K562 (cell line): ENCODE measurements around the gene KLK1. TPM values are rescaled to one million over a fixed set of nuclear protein-coding genes. Genes with fewer than 3 reads are reported as not detected.
A peak's percentile ranks its signal among the peaks of the same experiment; 100 is the strongest.

Experiments
- ATAC-seq: fragments of 200-7000 bp; cut with Tn5 transposase; 3 replicates; pipeline ENCODE4 v1.9.1; 2020; ENCODE audit warnings: moderate library complexity
- BruUV-seq: library from RNA; stranded (reverse); fragments of 400-500 nt; replicated peaks from 2 replicates; lab custom pipeline; 2021; lab: Mats Ljungman, UMichigan
- CTCF ChIA-PET: fragments of 300-600 bp; formaldehyde crosslinking; extraction: SDS; loops from one replicate; lab custom pipeline; 2021; ENCODE audit warnings: low intra/inter-chr PET ratio; lab: Yijun Ruan, JAX
- POLR2A ChIA-PET: fragments of 300-600, 350-650 bp; sonication (Branson Sonifier 250); formaldehyde crosslinking; extraction: SDS; loops from one replicate; lab custom pipeline; 2021; ENCODE audit warnings: antibody characterized with exemption, inconsistent platforms; lab: Yijun Ruan, JAX
- DNase-seq, 4 experiments: peaks; one replicate each; pipeline versions ENCODE4 v3.0.0 to v3.0.0-alpha.2; 2011 to 2018; ENCODE audit warnings: low spot score in 3 of 4, mixed read lengths in 3 of 4; ENCODE audit errors: extremely low read depth in 1 of 4
- FAIRE-seq: peaks from 2 replicates; lab custom pipeline; 2011; peaks lifted over from hg19 to GRCh38; lab: Jason Lieb, UNC
- H2AFZ ChIP-seq: 2 replicates; pipeline ENCODE4 v1.6.0; 2011; ENCODE audit warnings: low read depth, low read length, control low read depth, inconsistent platforms
- H3K27ac ChIP-seq: fragments of 200-600 bp; 3 replicates; pipeline ENCODE4 v1.8.0; 2011; ENCODE audit warnings: low read depth, mild to moderate bottlenecking, control low read depth, inconsistent platforms, low read length, moderate library complexity, mixed read lengths; ENCODE audit errors: extremely low read depth
- H3K27me3 ChIP-seq, 2 experiments: fragments of 300-600 bp in 1 of 2; 2 replicates in 1 of 2; 3 replicates in 1 of 2; pipeline versions ENCODE4 v1.6.0 to v1.8.0; 2011; ENCODE audit warnings: inconsistent platforms in 2 of 2, low read length in 2 of 2, mild to moderate bottlenecking in 1 of 2, mixed read lengths in 1 of 2, moderate library complexity in 1 of 2; ENCODE audit not compliant: control insufficient read depth in 2 of 2, insufficient read depth in 2 of 2
- H3K36me3 ChIP-seq: fragments of 300-600 bp; 3 replicates; pipeline ENCODE4 v1.8.0; 2011; ENCODE audit warnings: mild to moderate bottlenecking, low read length, inconsistent platforms; ENCODE audit not compliant: control insufficient read depth, insufficient read depth
- H3K4me1 ChIP-seq, 2 experiments: fragments of 200-600 bp in 1 of 2; replicated peaks in 1 of 2; 2 replicates in 1 of 2; 3 replicates in 1 of 2; pipeline versions ENCODE4 v1.5.1 to v1.8.0; 2011; ENCODE audit warnings: inconsistent platforms in 2 of 2, low read length in 2 of 2, mild to moderate bottlenecking in 1 of 2, mixed read lengths in 1 of 2, moderate library complexity in 1 of 2; ENCODE audit not compliant: control insufficient read depth in 2 of 2, insufficient read depth in 2 of 2
- H3K4me2 ChIP-seq: 2 replicates; pipeline ENCODE4 v1.6.1; 2011; ENCODE audit warnings: low read length, control low read depth, inconsistent platforms, mixed read lengths; ENCODE audit not compliant: insufficient read depth
- H3K4me3 ChIP-seq: fragments of 200-600 bp; sonication (generic), shearing (Covaris generic); 2 replicates; pipeline ENCODE4 v1.5.1; 2016; ENCODE audit warnings: control low read depth, inconsistent platforms
- H3K79me2 ChIP-seq: fragments of 200-600 bp; 3 replicates; pipeline ENCODE4 v1.8.0; 2011; ENCODE audit warnings: low read length, inconsistent platforms; ENCODE audit not compliant: control insufficient read depth, insufficient read depth
- H3K9ac ChIP-seq, 2 experiments: 2 replicates each; pipeline versions ENCODE4 v1.6.0 to v1.6.1; 2011; ENCODE audit warnings: low read depth in 2 of 2, low read length in 2 of 2, control low read depth in 1 of 2, inconsistent platforms in 1 of 2, mild to moderate bottlenecking in 1 of 2, mixed read lengths in 1 of 2; ENCODE audit not compliant: insufficient read depth in 1 of 2
- H3K9me1 ChIP-seq: one replicate; pipeline ENCODE4 v1.6.0; 2011; ENCODE audit warnings: inconsistent platforms, mild to moderate bottlenecking, low read length, moderate library complexity; ENCODE audit not compliant: control insufficient read depth, insufficient read depth
- H3K9me3 ChIP-seq: replicated peaks from 2 replicates; pipeline ENCODE4 v1.5.1; 2011; ENCODE audit warnings: low read depth, low read length, inconsistent platforms; ENCODE audit not compliant: control insufficient read depth, insufficient read depth
- H4K20me1 ChIP-seq: replicated peaks from 2 replicates; pipeline ENCODE4 v1.6.1; 2011; ENCODE audit warnings: low read length, inconsistent platforms, mixed read lengths; ENCODE audit not compliant: control insufficient read depth, insufficient read depth
- NR3C1 ChIP-seq: sonication (generic); formaldehyde crosslinking; IDR thresholded peaks from 2 replicates; pipeline ENCODE4 v1.8.1; 2022; ENCODE audit warnings: missing genetic modification reagents
- PRPF4 ChIP-seq: fragments of 200-400 bp; formaldehyde crosslinking; IDR thresholded peaks from one replicate; pipeline ENCODE4 v1.6.1; 2017; ENCODE audit warnings: low read length, low read depth, mild to moderate bottlenecking; ENCODE audit not compliant: insufficient read depth, poor library complexity, severe bottlenecking
- ZNF316 ChIP-seq: fragments of 450-650 bp; IDR thresholded peaks from 2 replicates; pipeline ENCODE4 v1.6.1; 2016
- ZNF436 ChIP-seq: fragments of 250-450, 450-650 bp; sonication (Bioruptor Pico); formaldehyde crosslinking; IDR thresholded peaks from 2 replicates; pipeline ENCODE4 v1.7.0; 2020; ENCODE audit warnings: mild to moderate bottlenecking
- ZNF785 ChIP-seq: fragments of 250-450 bp; sonication (Bioruptor Pico); IDR thresholded peaks from 2 replicates; pipeline ENCODE4 v1.4.0; 2020; ENCODE audit warnings: mild to moderate bottlenecking
- WGBS: fragments of 100-300 bp; shearing (Covaris generic); methylation state at CpG from one replicate; pipeline ENCODE4 v1.1.6; 2016; ENCODE audit warnings: low coverage, mixed read lengths; ENCODE audit not compliant: insufficient coverage; ENCODE audit errors: missing lambda C conversion rate; 5-methylcytosine and 5-hydroxymethylcytosine counted together
- in situ Hi-C: fragments of 300-500 bp; cut with MboI; formaldehyde crosslinking; loops from 4 replicates; pipeline ENCODE4 v1.15.0; 2018; ENCODE audit warnings: inconsistent platforms, mixed read lengths
- intact Hi-C: fragments of 100-400 bp; cut with micrococcal nuclease; formaldehyde crosslinking; loops from 2 replicates; pipeline ENCODE4 v1.14.2; 2022
- polyA plus RNA-seq, 8 experiments: library from polyadenylated mRNA; depleted of rRNA in 4 of 8; stranded (reverse) in 5 of 8; unstranded in 3 of 8; fragments of >200 nt; fragmentation: Nextera tagmentation in 2 of 8; fragmentation: Illumina TruSeq in 1 of 8; extraction: Ambion mirVana in 2 of 8; extraction: Trizol in 1 of 8; gene quantifications; 2 replicates each; pipeline versions ENCODE4 v1.2.1 to v1.2.3, GENCODE V29; 2011 to 2014; ENCODE audit warnings: inconsistent platforms in 1 of 8, missing spikeins in 1 of 8
- total RNA-seq, 7 experiments: library from RNA; depleted of rRNA in 6 of 7; stranded (reverse); fragments of >200 nt in 6 of 7; fragmentation: Illumina TruSeq in 2 of 7; extraction: Trizol in 2 of 7; gene quantifications; 2 replicates each; pipeline versions ENCODE4 v1.2.1 to v1.2.3, GENCODE V29; 2011 to 2021; ENCODE audit warnings: low replicate concordance in 1 of 7

The KLK1 gene
- total and polyA plus RNA-seq, 9 of the 15 experiments (the other 6 are each of a cell fraction or from before 2014, with no cell fraction given): 0.87 to 15.4 (median 9.1) TPM

- peak; percentile 20; the same call in 1 of the 2 replicates for TF ChIP-seq ZNF316
- no peak for TF ChIP-seq NR3C1 (CRISPR knock-in tag)
- no peak for TF ChIP-seq PRPF4
- no peak for TF ChIP-seq ZNF436 (CRISPR knock-in tag)
- TF ChIP-seq ZNF785 (CRISPR knock-in tag): no peak
- CTCF ChIA-PET: no interaction called here
- intact Hi-C loops: no loop called here
Observed at GRCh38 chr19:50826492-50827240, 3.1 kb upstream of the KLK1 start.

More at GRCh38 chr19:50826492-50827240, 3.1 kb upstream of the KLK1 start:
- POLR2A ChIA-PET: no interaction called here
- Histone ChIP-seq H3K9me3 (no peaks in the 10 kb centered on the region), H2AFZ (no peak overlapping the region), H3K4me1 (peaks cover 25 to 41% of the 10 kb centered on the region in 2 experiments), H3K36me3 (no peaks in the 10 kb centered on the region), H3K9ac (no peak overlapping the region; a peak in 1 of 4 replicates), H4K20me1 (no peaks in the 10 kb centered on the region; the same call in 1 of the 2 replicates), H3K27ac (no peak overlapping the region), H3K79me2 (no peaks in the 10 kb centered on the region), H3K9me1 (no peaks in the 10 kb centered on the region), H3K4me2 (no peak overlapping the region), H3K27me3 (peaks cover 0 to 20% of the 10 kb centered on the region in 2 experiments; a peak in 3 of 5 replicates), H3K4me3 (no peak overlapping the region)
- ATAC-seq (no peak), DNase-seq (no peak), FAIRE-seq (no peak)
- in situ Hi-C loops: no loop called here
- BruUV-seq: no TSS peak
- WGBS: 61% methylated on average over 30 of the region's 43 CpGs
